ENCODE measurements around the gene CPA4. TPM values are rescaled to one million over a fixed set of nuclear protein-coding genes. Genes with fewer than 3 reads are reported as not detected.

The CPA4 gene
- total and polyA plus RNA-seq, 2 donors = 3.8 TPM; not detected in 1

Other genes with a start within 250 kb of the CPA4 start
- gene ZC3HC1, start 241.8 kb upstream of the CPA4 start, total RNA-seq = 14.6 TPM
- gene ZC3HC1, start 241.8 kb upstream of the CPA4 start, polyA plus RNA-seq = 12.5 TPM
- gene KLHDC10, start 222.6 kb upstream of the CPA4 start, total RNA-seq = 51.7 TPM
- gene KLHDC10, start 222.6 kb upstream of the CPA4 start, polyA plus RNA-seq = 16.5 TPM
- gene TMEM209, start 87.8 kb upstream of the CPA4 start, total RNA-seq = 18.6 TPM
- 9.6 TPM for gene TMEM209, start 87.8 kb upstream of the CPA4 start, polyA plus RNA-seq
- gene SSMEM1, start 85.3 kb upstream of the CPA4 start, total RNA-seq = not detected
- gene SSMEM1, start 85.3 kb upstream of the CPA4 start, polyA plus RNA-seq = not detected
- gene CPA2, start 26.3 kb upstream of the CPA4 start, total RNA-seq = not detected
- gene CPA2, start 26.3 kb upstream of the CPA4 start, polyA plus RNA-seq = 0.09 TPM
- gene CPA5, start 51.7 kb downstream of the CPA4 start, total RNA-seq = not detected
- 0.16 TPM for gene CPA5, start 51.7 kb downstream of the CPA4 start, polyA plus RNA-seq
- 0.63 TPM for gene CPA1, start 87.3 kb downstream of the CPA4 start, total RNA-seq
- gene CPA1, start 87.3 kb downstream of the CPA4 start, polyA plus RNA-seq = 0.71 TPM
- 12.3 TPM for gene CEP41, start 147.9 kb downstream of the CPA4 start, total RNA-seq
- gene CEP41, start 147.9 kb downstream of the CPA4 start, polyA plus RNA-seq = 7.6 TPM
- 259 TPM for gene MEST, start 198.9 kb downstream of the CPA4 start, total RNA-seq
- gene MEST, start 198.9 kb downstream of the CPA4 start, polyA plus RNA-seq = 6.7 TPM

Data from urinary bladder (tissue), 2 donors.